VCaP (cell line): ENCODE measurements around the gene RAB3IL1.

ENCODE experiments used
- H3K27ac ChIP-seq: fragments of 450-650 bp; 2 replicates; pipeline ENCODE4 v1.5.1; 2017
- TF ChIP-seq, protein P1 (sequence below): fragments of 450-650 bp; conservative IDR thresholded peaks from 2 replicates; pipeline ENCODE4 v1.5.1; 2017; ENCODE audit warnings: mild to moderate bottlenecking, moderate library complexity

Gene RAB3IL1

DNA sequence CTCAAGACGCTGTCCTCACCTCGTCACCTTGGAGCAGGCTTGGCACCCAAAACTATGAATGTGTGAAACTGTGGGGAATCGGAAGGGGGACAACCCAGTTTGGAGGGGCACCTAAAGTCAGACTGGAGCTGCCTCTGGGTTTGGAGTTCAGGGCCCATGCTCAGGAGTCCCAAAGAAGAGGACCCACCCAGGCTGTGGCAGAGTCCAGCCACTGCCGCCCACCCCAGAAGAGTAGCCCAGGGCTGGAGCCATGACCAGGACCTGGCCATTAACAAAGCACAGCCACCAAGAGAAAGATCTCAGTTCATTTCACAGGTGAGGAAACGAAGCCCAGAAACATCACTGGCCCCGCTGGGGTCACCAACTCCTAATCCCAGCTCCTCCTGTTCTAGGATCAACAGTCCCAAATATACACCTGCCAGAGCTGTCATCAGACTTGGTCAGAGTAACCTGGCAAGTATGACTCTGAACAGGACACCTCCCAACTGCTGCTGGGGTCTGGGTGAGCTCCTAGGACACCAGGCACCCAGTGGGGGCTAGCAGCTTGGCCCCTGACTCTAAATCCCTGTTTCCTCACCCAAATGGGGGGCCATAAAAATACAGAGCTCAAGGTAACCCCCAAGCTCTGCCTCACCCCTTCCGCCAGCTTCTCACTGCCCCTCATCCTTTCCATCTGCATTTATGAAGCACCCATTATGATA, 2.7 kb downstream of the RAB3IL1 start:
- TF ChIP-seq, protein P1, sequence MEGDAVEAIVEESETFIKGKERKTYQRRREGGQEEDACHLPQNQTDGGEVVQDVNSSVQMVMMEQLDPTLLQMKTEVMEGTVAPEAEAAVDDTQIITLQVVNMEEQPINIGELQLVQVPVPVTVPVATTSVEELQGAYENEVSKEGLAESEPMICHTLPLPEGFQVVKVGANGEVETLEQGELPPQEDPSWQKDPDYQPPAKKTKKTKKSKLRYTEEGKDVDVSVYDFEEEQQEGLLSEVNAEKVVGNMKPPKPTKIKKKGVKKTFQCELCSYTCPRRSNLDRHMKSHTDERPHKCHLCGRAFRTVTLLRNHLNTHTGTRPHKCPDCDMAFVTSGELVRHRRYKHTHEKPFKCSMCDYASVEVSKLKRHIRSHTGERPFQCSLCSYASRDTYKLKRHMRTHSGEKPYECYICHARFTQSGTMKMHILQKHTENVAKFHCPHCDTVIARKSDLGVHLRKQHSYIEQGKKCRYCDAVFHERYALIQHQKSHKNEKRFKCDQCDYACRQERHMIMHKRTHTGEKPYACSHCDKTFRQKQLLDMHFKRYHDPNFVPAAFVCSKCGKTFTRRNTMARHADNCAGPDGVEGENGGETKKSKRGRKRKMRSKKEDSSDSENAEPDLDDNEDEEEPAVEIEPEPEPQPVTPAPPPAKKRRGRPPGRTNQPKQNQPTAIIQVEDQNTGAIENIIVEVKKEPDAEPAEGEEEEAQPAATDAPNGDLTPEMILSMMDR, result no peak
- H3K27ac ChIP-seq, result no peak overlapping the region

DNA sequence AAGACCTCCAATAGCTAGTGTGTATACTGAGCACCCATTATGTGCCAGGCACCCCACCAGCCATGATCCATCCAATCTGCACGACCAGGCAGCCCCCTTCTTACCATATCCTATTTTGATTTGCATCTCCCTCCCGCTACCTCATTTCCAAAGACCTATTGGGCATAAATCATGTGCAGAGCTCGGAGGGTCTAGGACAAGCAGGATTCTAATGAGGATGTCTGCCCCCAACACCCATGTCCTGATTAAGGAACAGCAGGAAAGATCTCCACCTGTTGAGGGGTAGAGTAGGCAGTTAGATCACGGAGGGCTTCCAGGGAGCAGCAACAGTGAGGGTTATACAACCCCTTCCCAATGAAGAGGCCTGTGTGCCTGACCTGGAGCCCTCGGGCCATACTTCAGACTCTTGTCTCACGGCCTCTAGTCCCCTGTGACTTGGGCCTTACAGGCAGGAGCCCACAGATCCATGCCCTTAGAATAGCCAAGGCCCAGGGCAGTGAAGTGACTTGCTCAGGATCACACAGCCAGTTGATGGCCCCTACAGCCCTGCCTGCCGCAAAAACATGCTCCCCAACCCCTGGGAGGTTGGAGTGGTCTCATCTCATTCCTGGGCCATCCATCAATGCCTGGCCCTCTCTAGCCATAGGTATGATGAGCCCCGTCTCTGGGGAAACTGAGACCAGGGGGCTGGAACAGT, 3.5 kb downstream of the RAB3IL1 start:
- TF ChIP-seq, protein P1, result no peak
- no peak overlapping the region for H3K27ac ChIP-seq

DNA sequence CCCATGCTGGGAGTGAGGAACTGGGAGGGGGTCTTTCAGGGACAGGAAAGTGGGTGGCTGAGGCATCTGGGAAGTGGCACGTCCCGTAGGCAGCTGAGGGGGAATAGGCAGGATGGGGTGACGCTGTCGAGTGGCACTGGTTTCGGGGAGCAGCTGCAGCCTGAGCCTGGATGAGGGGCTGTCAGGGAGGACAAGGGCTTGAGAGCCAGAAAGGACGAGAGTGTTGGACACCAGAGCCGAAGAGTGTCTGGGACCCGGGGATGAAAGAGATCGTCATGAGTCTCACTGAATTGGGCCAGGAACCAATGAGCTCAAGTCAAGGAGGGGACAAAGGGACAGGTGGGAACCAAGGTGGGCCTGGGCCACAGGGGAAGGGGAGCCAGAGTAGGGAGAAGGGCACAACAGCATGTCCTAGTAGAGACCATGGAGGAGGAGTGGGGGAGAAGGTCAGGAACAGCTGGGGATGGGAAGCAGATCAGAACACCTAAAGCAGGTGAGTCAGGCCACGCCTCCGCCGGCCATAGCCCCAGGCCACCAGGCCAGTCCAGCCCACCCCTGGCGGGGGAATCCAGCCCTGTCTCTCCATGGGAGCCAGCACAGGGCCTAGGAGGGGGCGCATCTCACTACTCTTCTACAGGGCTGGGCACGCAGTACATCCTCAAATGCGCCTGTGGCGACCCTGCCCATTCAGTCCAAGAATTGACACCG, 4.2 kb downstream of the RAB3IL1 start:
- TF ChIP-seq, protein P1, result no peak

DNA sequence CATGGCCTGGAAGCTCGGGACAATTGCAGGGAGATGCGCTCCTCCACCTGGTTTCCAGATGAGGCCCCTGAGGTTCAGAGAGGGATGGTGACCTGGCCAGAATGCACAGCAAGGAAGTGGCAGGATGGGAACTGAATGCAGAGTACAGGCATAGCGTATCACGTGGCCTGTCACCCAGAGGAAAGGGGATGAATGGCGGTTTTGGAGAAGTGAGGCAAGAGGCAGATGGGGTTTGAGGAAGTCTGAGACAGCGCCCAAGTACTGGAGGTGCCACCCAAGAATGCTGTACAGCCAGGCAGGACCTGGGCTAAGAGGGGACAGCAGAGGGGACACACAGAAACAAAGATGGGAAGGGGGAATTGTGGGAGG, 4.9 kb downstream of the RAB3IL1 start:
- TF ChIP-seq, protein P1, result no peak
- H3K27ac ChIP-seq, result no peak overlapping the region

More for the DNA sequence above, 4.2 kb downstream of the RAB3IL1 start:
- no peak overlapping the region for H3K27ac ChIP-seq

DNA sequence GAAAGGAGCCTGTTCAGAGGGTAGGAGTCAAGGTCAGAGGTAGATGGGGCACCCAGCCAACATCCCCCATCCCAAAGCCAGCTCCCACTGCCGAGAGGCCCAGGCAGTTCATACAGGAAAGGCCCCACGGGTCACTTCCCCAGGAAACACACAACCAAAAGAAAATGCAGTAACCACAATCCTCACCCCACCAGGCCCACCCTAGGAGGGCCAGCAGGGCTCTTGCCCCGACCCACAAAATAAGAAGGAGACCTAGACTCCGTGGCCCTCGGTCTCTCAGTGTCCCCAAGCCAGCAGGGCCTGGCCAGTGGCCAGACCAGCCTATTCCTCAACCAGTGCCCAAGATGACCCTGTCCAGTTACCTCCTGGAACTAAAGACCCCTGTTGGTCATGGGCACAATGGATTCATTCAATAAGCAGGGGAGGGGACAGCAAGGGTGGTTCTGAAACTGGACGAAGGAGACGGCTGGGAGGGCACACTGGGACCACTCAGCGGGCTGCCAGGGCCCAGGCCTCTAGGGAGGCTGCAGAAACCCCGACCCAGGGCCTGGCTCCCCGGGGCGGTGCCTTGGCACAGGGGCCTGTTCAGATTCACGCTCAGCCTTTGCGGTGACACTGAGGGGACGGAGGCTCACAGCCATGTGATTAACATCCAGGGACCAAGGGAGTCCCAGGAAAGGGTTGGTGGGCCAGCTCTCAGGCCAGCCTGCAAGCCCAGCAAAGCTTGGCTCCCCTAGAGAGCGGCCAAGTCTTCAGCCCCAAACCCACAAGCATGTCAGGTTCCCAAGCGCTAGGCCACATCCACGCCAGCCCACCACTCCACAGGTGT, 5.5 kb downstream of the RAB3IL1 start:
- TF ChIP-seq, protein P1, result no peak

DNA sequence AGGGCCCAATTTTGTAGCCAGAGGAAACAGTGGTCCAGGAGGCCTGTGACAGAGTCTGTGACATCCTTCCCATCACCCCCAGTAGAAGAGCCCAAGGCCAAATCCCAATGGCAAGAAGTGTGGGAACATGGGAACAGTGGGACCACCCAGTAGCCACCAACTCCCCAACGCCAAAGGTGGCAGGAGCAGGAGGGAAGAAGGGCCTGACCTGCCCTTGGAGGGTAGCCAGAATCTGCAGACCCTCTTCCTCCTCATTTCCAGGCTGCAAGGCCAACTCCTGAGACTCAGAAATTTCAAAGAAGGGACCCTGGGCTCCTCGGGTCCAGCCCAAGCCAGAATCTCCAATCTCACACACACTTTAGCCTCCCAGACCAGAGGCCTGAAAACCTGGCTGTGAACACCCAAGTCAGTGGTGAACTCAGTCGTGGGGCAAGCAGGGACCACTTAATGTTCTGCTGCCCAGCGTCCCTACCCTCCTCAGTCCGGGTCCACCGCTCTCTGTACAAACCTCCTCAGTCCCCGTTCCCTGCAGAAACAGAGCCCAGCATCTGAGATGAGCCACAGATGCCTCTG, 6.2 kb downstream of the RAB3IL1 start:
- no peak overlapping the region for H3K27ac ChIP-seq
- TF ChIP-seq, protein P1, result no peak

More for the DNA sequence above, 5.5 kb downstream of the RAB3IL1 start:
- no peak overlapping the region for H3K27ac ChIP-seq
